ENCODE measurements around the gene TM2D3. TPM values are rescaled to one million over a fixed set of nuclear protein-coding genes. Genes with fewer than 3 reads are reported as not detected.

Gene TM2D3
- total RNA-seq, 1 experiment from 2014 or later: 34.9 TPM

DNA sequence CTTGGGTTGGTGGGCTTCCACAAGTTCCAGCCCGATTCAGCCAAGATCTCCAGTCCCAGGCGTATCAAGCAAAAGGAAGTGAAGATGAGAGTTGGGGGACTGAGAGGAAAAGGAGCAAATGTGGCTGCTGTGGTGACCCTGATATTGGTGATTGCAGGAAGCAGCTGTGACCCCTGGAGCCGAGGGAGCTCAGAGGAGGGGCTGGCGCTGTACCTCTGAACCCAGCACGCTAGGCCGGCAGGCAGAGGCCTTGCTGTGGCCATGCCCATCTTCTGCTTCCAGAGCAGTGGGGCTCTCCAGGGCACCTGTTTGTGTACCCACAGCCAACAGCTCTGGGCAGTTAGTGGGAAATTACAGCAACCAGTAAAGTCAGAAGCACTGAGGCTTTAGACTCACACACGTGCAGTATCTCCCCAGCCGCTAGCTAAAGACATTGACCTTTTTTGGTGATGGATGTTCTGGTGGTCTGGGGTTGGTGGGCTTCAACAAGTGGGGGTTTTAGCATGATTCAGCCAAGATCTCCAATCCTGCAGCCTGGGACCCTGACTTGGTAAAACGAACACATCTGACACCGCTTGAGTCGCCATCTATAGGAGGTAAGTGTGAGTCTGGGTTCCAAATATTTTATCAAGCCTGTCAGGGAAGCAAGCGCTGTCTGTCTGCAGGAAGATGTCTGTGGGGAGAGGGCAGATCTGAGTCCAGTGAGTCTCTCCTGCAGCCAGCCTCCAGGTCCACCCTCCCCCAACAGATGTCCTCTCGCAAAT lies 33.1 kb downstream of the TM2D3 start:
- H2AFZ ChIP-seq (ENCODE audit: low read length): no peak overlapping the region

More for the DNA sequence above, 33.1 kb downstream of the TM2D3 start:
- Histone ChIP-seq H3K9me3 (ENCODE audit: control insufficient read depth, low read depth, low read length) (no peaks in the 10 kb centered on the region), H3K56ac (ENCODE audit: insufficient read length, low read depth, low read length) (no peak overlapping the region), H2AK5ac (ENCODE audit: insufficient read length, low read length) (no peak overlapping the region), H3K4me1 (ENCODE audit: insufficient read depth, low read length) (peaks cover 5% of the 10 kb centered on the region; the same call in 1 of the 2 replicates), H3K79me2 (ENCODE audit: insufficient read depth, low read length) (0 out of 2 replicates have a peak, but pooled peaks cover 1% of the 10 kb centered on the region), H3K4ac (ENCODE audit: low read depth, low read length) (no peak overlapping the region), H3K4me2 (ENCODE audit: insufficient read depth, insufficient read length, low read length) (no peak overlapping the region), H3K79me1 (ENCODE audit: insufficient read depth, low read depth, low read length, poor library complexity, severe bottlenecking) (no peaks in the 10 kb centered on the region), H3K18ac (ENCODE audit: insufficient read length, low read depth, low read length) (no peak overlapping the region), H3K23me2 (ENCODE audit: insufficient read length, low read depth, low read length, poor library complexity, severe bottlenecking) (no peaks in the 10 kb centered on the region), H2BK120ac (ENCODE audit: low read depth, low read length, poor library complexity, severe bottlenecking) (no peak overlapping the region), H3K27me3 (ENCODE audit: insufficient read depth, low read length) (no peaks in the 10 kb centered on the region), H3K23ac (ENCODE audit: insufficient read length, low read depth, low read length) (no peak overlapping the region), H3K27ac (ENCODE audit: insufficient read length, low read depth, low read length) (no peak overlapping the region), H2BK15ac (ENCODE audit: low read depth, low read length) (no peak overlapping the region), H2BK20ac (ENCODE audit: low read depth, low read length, poor library complexity, severe bottlenecking) (no peak overlapping the region), H3T11ph (ENCODE audit: low read length) (no peak overlapping the region), H3K9ac (ENCODE audit: extremely low read depth, insufficient read length, low read length) (no peak overlapping the region), H4K5ac (ENCODE audit: insufficient read length, low read depth, low read length) (no peak overlapping the region), H2BK5ac (ENCODE audit: insufficient read length, low read length) (no peak overlapping the region), H4K91ac (ENCODE audit: insufficient read length, low read depth, low read length) (no peak overlapping the region), H4K8ac (replicated peaks; ENCODE audit: insufficient read length, low read depth, low read length) (no peak overlapping the region), H2BK12ac (ENCODE audit: insufficient read length, low read depth, low read length) (no peak overlapping the region), H3K14ac (ENCODE audit: insufficient read depth, low read length) (no peak overlapping the region; the same call in 1 of the 2 replicates), H4K20me1 (ENCODE audit: control insufficient read depth, insufficient read depth, insufficient read length) (no peaks in the 10 kb centered on the region)
- TF ChIP-seq, protein P1, sequence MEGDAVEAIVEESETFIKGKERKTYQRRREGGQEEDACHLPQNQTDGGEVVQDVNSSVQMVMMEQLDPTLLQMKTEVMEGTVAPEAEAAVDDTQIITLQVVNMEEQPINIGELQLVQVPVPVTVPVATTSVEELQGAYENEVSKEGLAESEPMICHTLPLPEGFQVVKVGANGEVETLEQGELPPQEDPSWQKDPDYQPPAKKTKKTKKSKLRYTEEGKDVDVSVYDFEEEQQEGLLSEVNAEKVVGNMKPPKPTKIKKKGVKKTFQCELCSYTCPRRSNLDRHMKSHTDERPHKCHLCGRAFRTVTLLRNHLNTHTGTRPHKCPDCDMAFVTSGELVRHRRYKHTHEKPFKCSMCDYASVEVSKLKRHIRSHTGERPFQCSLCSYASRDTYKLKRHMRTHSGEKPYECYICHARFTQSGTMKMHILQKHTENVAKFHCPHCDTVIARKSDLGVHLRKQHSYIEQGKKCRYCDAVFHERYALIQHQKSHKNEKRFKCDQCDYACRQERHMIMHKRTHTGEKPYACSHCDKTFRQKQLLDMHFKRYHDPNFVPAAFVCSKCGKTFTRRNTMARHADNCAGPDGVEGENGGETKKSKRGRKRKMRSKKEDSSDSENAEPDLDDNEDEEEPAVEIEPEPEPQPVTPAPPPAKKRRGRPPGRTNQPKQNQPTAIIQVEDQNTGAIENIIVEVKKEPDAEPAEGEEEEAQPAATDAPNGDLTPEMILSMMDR (conservative IDR thresholded peaks at IDR 0.05): no peak; the same call in 2 of the 3 replicates
- WGBS (ENCODE audit: extremely low coverage, insufficient read length, low lambda C conversion rate): no CpG with 5 or more reads among the region's 13 CpGs
- DNase-seq: no peak
- peaks cover 35 to 42% of the 10 kb centered on the region in 2 experiments for H3K4me1 Mint-ChIP-seq
- peak overlapping the region in 1 of 3 experiments; percentile 59; a peak in 2 of 7 replicates for H3K27ac Mint-ChIP-seq
- H3K27me3 Mint-ChIP-seq (ENCODE audit: low read depth): peaks cover 20% of the 10 kb centered on the region
- H3K36me3 Mint-ChIP-seq (ENCODE audit: insufficient read depth in 1 of 3, low read depth in 3 of 3): peaks cover 8 to 17% (median 8%) of the 10 kb centered on the region in 3 experiments
- H3K4me3 Mint-ChIP-seq: no peak overlapping the region
- H3K9me3 Mint-ChIP-seq: peaks cover 13 to 17% of the 10 kb centered on the region in 2 experiments

Measured in H9 (cell line).